GM18520 (cell line): ENCODE measurements around the gene PBX4.

Source experiments
- ATAC-seq: cut with Tn5 transposase; IDR thresholded peaks from one replicate; pipeline ENCODE4 v1.9.1; 2021; ENCODE audit not compliant: unreplicated experiment

Gene PBX4

DNA sequence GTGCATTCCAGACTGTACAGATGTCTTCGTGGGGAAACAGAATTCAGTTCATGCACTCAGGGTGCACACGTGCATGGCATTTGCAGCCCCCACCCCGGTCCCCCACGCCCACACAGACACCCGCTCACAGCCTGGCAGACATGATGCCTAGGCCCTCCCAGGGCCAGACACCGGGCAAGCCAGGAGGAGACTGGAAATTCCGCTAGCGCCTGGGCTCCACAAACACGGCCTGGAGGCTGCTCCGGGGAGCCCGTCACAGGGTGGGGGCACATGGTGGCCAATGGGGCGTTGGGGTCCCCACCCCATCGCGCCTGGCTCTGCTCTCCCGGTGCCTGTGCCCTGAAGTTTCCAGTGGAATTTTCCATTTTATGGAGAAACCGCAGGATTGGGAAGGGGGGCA, 76.9 kb downstream of the PBX4 start:
- no peak for ATAC-seq

- ATAC-seq: no peak
These were observed 77.6 kb downstream of the PBX4 start for GRCh38 chr19:19540715-19541515.

- no peak for ATAC-seq
These were observed 78.3 kb downstream of the PBX4 start for GRCh38 chr19:19540064-19540714.

DNA sequence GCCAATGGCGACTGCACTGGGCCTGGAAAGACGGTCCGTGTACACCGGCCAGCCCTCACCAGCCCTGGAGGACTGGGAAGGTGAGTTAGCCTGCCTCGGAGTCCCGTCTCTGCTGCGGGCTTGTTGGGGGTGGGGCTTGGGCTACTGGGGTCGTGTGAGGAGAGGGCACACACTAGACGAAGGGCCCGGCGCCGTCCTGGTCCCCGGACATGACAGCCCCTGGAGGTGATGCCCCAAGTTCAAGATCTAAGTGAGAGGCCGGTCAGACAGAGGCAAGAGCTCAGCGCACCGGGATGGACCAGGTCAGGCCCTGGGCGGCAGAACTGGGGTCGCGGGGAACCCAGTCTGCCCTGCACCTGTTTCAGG, 78.8 kb downstream of the PBX4 start:
- no peak for ATAC-seq

DNA sequence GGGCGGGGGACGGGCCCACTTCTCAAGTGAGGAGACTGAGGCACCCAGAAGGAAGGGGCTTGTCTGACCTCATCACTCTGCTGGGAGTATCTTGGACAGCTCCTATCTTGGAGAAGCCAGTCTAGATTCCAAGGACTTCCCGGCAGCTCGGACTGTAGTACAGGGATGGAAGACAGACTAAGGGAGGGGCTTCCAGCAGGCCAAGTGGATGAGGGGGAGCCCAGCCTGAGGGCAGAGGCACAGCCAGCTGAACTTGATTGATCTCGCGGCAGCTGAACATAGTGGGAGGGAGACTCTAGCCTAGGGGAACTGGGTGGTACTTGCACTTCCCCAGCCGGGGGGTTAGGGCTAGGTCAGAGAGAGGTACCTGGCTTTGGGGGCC, 79.7 kb downstream of the PBX4 start:
- no peak for ATAC-seq

DNA sequence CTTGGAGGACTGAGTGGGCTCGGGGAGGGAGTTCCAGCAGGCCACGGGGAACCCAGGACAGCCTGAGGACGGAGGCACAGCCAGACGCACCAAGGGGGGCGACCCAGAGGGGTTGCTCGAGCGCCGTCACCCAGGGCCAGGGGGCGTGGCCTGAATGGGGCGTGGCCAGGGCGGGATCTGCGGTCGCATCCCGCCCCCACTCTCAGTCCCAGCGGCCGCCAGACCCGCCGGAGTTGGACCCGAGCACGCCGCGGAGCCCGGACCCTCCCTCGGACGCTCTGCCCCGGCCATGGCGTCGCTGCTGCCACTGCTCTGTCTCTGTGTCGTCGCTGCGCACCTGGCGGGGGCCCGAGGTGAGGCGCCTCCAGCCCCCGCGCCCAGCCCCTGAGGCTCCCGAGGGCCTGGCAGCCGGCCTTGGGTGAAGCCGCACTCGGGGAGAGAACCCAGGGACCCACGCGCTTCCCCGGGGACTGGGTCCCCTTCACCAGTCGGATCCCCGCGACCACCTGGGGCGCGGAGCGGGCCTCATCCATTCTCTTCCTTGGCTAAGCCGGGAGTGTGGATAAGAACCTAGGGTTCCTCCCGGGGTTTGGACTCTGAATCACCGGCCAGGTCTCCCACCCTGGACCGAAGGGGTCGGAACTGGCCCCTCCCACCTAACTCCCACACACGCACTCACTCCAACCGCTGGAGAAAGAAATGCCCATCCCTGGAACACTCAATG, 80.3 kb downstream of the PBX4 start, which contains the start of gene CILP2:
Gene CILP2, plus strand, starts transcription at position 205 of the 724 bp plus-strand sequence. Its CDS starts 85 bp downstream, at position 290.
- ATAC-seq: no peak

GRCh38 chr19:19537075-19538048, 81.1 kb downstream of the PBX4 start:
- ATAC-seq: no peak

- ATAC-seq: no peak
These were observed 82.9 kb downstream of the PBX4 start for GRCh38 chr19:19535311-19536191.

- no peak for ATAC-seq
These were observed 83.8 kb downstream of the PBX4 start for GRCh38 chr19:19534556-19535265.

DNA sequence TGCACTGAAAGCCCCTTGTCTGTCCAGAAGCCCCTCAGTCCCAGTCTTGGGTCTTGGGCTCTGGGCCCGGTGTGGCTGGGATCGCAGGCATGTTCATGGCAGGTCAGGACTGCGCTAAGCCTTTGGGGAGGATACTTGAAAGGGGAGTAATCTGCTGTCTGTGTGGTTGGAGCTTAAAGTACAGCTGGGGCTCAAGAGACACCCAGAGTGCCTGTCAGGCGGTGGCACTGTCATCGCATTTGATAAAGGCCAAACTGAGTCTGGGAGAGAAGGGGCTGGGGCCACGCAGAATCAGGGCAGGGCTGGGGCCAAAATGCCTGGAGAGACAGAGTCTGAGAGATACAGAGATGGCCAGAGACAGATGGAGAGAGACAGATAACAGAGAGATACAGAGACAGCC, 84.6 kb downstream of the PBX4 start:
- no peak for ATAC-seq

- ATAC-seq: no peak
These were observed 85.4 kb downstream of the PBX4 start for GRCh38 chr19:19532806-19533701.

DNA sequence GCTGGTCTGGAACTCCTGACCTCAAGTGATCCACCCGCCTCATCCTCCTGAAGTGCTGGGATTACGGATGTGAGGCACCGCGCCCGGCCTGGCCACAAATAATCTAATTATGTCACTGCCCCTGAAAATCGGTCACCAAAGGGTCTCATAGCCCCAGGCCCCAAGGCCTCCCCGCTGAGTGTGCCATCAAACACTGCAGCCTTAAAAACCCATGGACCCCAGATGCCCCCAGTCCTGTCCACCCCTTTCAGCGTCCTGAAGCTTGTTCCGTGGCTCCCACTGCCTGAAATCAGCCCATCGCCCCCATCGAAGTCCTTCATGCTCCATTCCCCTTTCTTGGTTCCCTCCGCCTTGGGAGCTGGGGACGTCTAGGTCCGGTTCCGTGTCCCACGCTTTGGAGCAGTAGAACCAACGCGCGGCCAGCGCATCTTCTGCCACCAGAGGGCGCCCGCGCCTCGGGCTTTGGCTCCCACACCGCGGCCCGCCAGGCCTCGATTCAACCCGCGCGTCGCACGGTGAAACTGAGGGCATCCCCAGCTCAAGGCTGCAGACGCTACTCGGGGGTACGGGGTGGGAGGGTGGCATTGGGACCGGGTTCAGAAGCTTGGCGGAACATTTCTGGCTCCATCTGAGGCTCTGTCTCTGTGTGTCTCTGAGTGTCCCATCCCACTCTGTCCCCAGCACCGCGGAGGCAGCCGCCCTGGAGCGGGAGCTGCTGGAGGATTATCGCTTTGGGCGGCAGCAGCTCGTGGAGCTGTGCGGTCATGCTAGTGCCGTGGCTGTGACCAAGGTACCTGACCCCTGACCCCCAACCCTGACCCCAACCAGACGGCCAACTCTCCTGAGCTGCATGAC, 86.3 kb downstream of the PBX4 start:
- ATAC-seq: no peak

GRCh38 chr19:19530889-19531288, 87.6 kb downstream of the PBX4 start:
- ATAC-seq: no peak

- ATAC-seq: no peak
These were observed 88.1 kb downstream of the PBX4 start for GRCh38 chr19:19530423-19530804.

DNA sequence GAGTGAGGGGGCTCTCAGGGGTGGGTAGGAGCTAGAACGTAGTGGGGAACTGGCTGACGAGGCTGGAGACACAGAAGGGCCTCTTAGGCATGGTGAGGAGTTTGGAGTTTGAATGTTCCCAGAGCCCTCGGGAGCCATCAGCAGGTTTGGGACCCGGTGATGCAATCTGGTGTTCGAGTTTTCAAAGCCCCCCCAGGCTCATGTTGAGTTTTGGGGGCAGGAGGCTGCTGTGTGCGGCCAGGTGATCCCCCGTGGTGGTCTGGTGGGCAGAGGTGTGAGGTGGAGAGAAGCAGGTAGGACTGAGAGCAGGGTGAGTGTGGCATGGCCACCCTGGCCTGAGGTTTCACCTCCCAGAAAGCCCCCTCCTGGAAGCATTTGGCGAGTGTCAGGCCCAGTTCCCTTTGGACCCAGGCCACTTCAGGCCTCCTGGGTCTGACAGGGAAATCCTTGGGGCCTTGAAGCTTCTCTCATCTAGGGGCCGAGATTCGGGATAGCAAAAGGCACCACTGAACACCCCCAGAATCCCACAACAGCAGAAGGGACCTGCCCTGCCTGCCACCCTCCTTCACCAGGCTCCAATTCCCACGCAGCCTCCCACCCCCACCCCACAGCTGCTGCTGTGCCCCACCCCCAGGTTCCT, 88.6 kb downstream of the PBX4 start:
- ATAC-seq: no peak

- ATAC-seq: no peak
These were observed 89.6 kb downstream of the PBX4 start, which contains the start of gene YJEFN3 for GRCh38 chr19:19528721-19529490. Gene YJEFN3 (plus strand): TSS chr19:19528911. CDS start chr19:19528933, 22 bp downstream.
